KG1 (cell line): Measurements from ENCODE around the gene GPN2.

Experiments used
- DNase-seq: peaks from one replicate; lab custom pipeline; 2025; lab: John Stamatoyannopoulos, UW

Gene GPN2

GRCh38 chr1:26831546-26832248, 58.4 kb downstream of the GPN2 start:
- no peak for DNase-seq

GRCh38 chr1:26831059-26831458, 59.0 kb downstream of the GPN2 start:
- no peak for DNase-seq

GRCh38 chr1:26829184-26829911, 60.7 kb downstream of the GPN2 start:
- no peak for DNase-seq

- DNase-seq = no peak
Observed at GRCh38 chr1:26828411-26828991, 61.6 kb downstream of the GPN2 start.

GRCh38 chr1:26827663-26828062, 62.4 kb downstream of the GPN2 start:
- no peak for DNase-seq

GRCh38 chr1:26827106-26827604, 62.9 kb downstream of the GPN2 start:
- no peak for DNase-seq

GRCh38 chr1:26826261-26827105, 63.6 kb downstream of the GPN2 start, which contains the start of gene ZDHHC18:
TSS of gene ZDHHC18 (plus strand) at chr1:26826688. CDS start at chr1:26826805, 117 bp downstream.
- DNase-seq = peak; percentile 25
